ENCODE measurements around the gene MFSD2B. TPM values are rescaled to one million over a fixed set of nuclear protein-coding genes. Genes with fewer than 3 reads are reported as not detected.

MFSD2B gene
- polyA plus RNA-seq (2013, experiment 1 of 2), result 0.15 TPM
- polyA plus RNA-seq (2013, experiment 2 of 2), result 0.11 TPM

GRCh38 chr2:24009680-24010476, at the start of gene MFSD2B:
MFSD2B (plus strand) TSS chr2:24010085; CDS start chr2:24010097, 12 bp downstream.
- H3K4me1 ChIP-seq (ENCODE audit: control insufficient read depth, insufficient read depth, low read depth, low read length), result peaks cover 15% of the 10 kb centered on the region
- DNase-seq, result no peak
- no peak within 1 kb of the TSS for H2BK12ac ChIP-seq (ENCODE audit: low read length in 2 of 2)
- H3K18ac ChIP-seq (ENCODE audit: low read depth in 1 of 2, low read length in 2 of 2), result peak within 1 kb of the TSS; percentile 10 to 56
- H3K9me3 ChIP-seq (ENCODE audit: control insufficient read depth, low read length), result no peaks in the 10 kb centered on the region
- peak within 1 kb of the TSS; percentile 54 to 70 for H3K4me3 ChIP-seq (ENCODE audit: insufficient read depth in 1 of 2, low read depth in 1 of 2, low read length in 2 of 2)
- peak within 1 kb of the TSS in 1 of 2 experiments; percentile 36 for H3K14ac ChIP-seq (ENCODE audit: low read length in 2 of 2)
- H3K4ac ChIP-seq (ENCODE audit: low read depth in 1 of 2, low read length in 2 of 2), result peak within 1 kb of the TSS in 1 of 2 experiments; percentile 20
- peak within 1 kb of the TSS; percentile 94 for H3K4me2 ChIP-seq (ENCODE audit: low read length, poor library complexity, severe bottlenecking)
- no peak within 1 kb of the TSS for H2AK5ac ChIP-seq (ENCODE audit: low read length, severe bottlenecking)
- H3K9ac ChIP-seq (ENCODE audit: low read length), result peak within 1 kb of the TSS; percentile 43
- H2BK120ac ChIP-seq (ENCODE audit: low read depth, low read length), result peak within 1 kb of the TSS; percentile 30
- peaks cover 0 to 31% of the 10 kb centered on the region in 2 experiments for H3K27me3 ChIP-seq (ENCODE audit: control insufficient read depth in 1 of 2, insufficient read depth in 1 of 2, low read length in 2 of 2)
- H4K8ac ChIP-seq (ENCODE audit: low read length), result peak within 1 kb of the TSS; percentile 78
- peak within 1 kb of the TSS in 1 of 2 experiments; percentile 90 for H3K23ac ChIP-seq (ENCODE audit: low read length in 2 of 2)
- H2BK15ac ChIP-seq (ENCODE audit: low read depth, poor library complexity, severe bottlenecking), result no peak within 1 kb of the TSS
- WGBS, result 12% methylated on average over 72 of the region's 75 CpGs
- H2AFZ ChIP-seq (ENCODE audit: low read depth, low read length), result peak within 1 kb of the TSS; percentile 1
- no peak within 1 kb of the TSS for H3K27ac ChIP-seq (ENCODE audit: low read length, poor library complexity, severe bottlenecking)
- no peaks in the 10 kb centered on the region for H3K79me1 ChIP-seq (replicated peaks; ENCODE audit: low read length, poor library complexity, severe bottlenecking)
- no peak within 1 kb of the TSS for H2BK5ac ChIP-seq (ENCODE audit: low read depth, low read length, poor library complexity, severe bottlenecking)
- H3K36me3 ChIP-seq (ENCODE audit: control insufficient read depth in 1 of 2, insufficient read depth in 2 of 2, low read depth in 1 of 2, low read length in 2 of 2), result no peaks in the 10 kb centered on the region
- peak within 1 kb of the TSS; percentile 7 for H4K91ac ChIP-seq (ENCODE audit: low read length)

- no peak overlapping the region for H2BK120ac ChIP-seq (ENCODE audit: low read depth, low read length)
- WGBS, result 96% methylated on average over 4 of the region's 4 CpGs
- no peaks in the 10 kb centered on the region for H3K9me3 ChIP-seq (ENCODE audit: control insufficient read depth, low read length)
- no peak overlapping the region for H3K23ac ChIP-seq (ENCODE audit: low read length in 2 of 2)
- no peak for DNase-seq
- H3K79me1 ChIP-seq (replicated peaks; ENCODE audit: low read length, poor library complexity, severe bottlenecking), result peaks cover 18% of the 10 kb centered on the region
- H2BK15ac ChIP-seq (ENCODE audit: low read depth, poor library complexity, severe bottlenecking), result no peak overlapping the region
- no peak overlapping the region for H2AK5ac ChIP-seq (ENCODE audit: low read length, severe bottlenecking)
- H3K4me1 ChIP-seq (ENCODE audit: control insufficient read depth, insufficient read depth, low read depth, low read length), result no peaks in the 10 kb centered on the region
- H3K27ac ChIP-seq (ENCODE audit: low read length, poor library complexity, severe bottlenecking), result no peak overlapping the region
- H3K14ac ChIP-seq (ENCODE audit: low read length in 2 of 2), result no peak overlapping the region
- no peak overlapping the region for H2BK12ac ChIP-seq (ENCODE audit: low read length in 2 of 2)
- H3K18ac ChIP-seq (ENCODE audit: low read depth in 1 of 2, low read length in 2 of 2), result no peak overlapping the region
- no peaks in the 10 kb centered on the region for H3K27me3 ChIP-seq (ENCODE audit: control insufficient read depth in 1 of 2, insufficient read depth in 1 of 2, low read length in 2 of 2)
- peaks cover 6 to 28% of the 10 kb centered on the region in 2 experiments for H3K36me3 ChIP-seq (ENCODE audit: control insufficient read depth in 1 of 2, insufficient read depth in 2 of 2, low read depth in 1 of 2, low read length in 2 of 2)
- no peak overlapping the region for H3K4me3 ChIP-seq (ENCODE audit: insufficient read depth in 1 of 2, low read depth in 1 of 2, low read length in 2 of 2)
- no peak overlapping the region for H3K4me2 ChIP-seq (ENCODE audit: low read length, poor library complexity, severe bottlenecking)
- no peak overlapping the region for H3K4ac ChIP-seq (ENCODE audit: low read depth in 1 of 2, low read length in 2 of 2)
- no peak overlapping the region for H3K9ac ChIP-seq (ENCODE audit: low read length)
- no peak overlapping the region for H2BK5ac ChIP-seq (ENCODE audit: low read depth, low read length, poor library complexity, severe bottlenecking)
- no peak overlapping the region for H2AFZ ChIP-seq (ENCODE audit: low read depth, low read length)
- no peak overlapping the region for H4K91ac ChIP-seq (ENCODE audit: low read length)
- H4K8ac ChIP-seq (ENCODE audit: low read length), result no peak overlapping the region
Observed at GRCh38 chr2:23967846-23968245, 42.0 kb upstream of the MFSD2B start.

GRCh38 chr2:23976883-23977282, 33.0 kb upstream of the MFSD2B start:
- H3K4me1 ChIP-seq (ENCODE audit: control insufficient read depth, insufficient read depth, low read depth, low read length), result no peaks in the 10 kb centered on the region
- no peak overlapping the region for H3K14ac ChIP-seq (ENCODE audit: low read length in 2 of 2)
- H2BK15ac ChIP-seq (ENCODE audit: low read depth, poor library complexity, severe bottlenecking), result no peak overlapping the region
- no peak overlapping the region for H2AK5ac ChIP-seq (ENCODE audit: low read length, severe bottlenecking)
- 100% methylated on average over 8 of the region's 8 CpGs for WGBS
- H3K23ac ChIP-seq (ENCODE audit: low read length in 2 of 2), result no peak overlapping the region
- no peak overlapping the region for H3K18ac ChIP-seq (ENCODE audit: low read depth in 1 of 2, low read length in 2 of 2)
- H2BK120ac ChIP-seq (ENCODE audit: low read depth, low read length), result no peak overlapping the region
- peaks cover 1% of the 10 kb centered on the region for H3K79me1 ChIP-seq (replicated peaks; ENCODE audit: low read length, poor library complexity, severe bottlenecking)
- no peak overlapping the region for H3K9ac ChIP-seq (ENCODE audit: low read length)
- H3K4ac ChIP-seq (ENCODE audit: low read depth in 1 of 2, low read length in 2 of 2), result no peak overlapping the region
- H3K27ac ChIP-seq (ENCODE audit: low read length, poor library complexity, severe bottlenecking), result no peak overlapping the region
- no peaks in the 10 kb centered on the region for H3K27me3 ChIP-seq (ENCODE audit: control insufficient read depth in 1 of 2, insufficient read depth in 1 of 2, low read length in 2 of 2)
- no peak overlapping the region for H2BK5ac ChIP-seq (ENCODE audit: low read depth, low read length, poor library complexity, severe bottlenecking)
- H4K91ac ChIP-seq (ENCODE audit: low read length), result no peak overlapping the region
- no peaks in the 10 kb centered on the region for H3K9me3 ChIP-seq (ENCODE audit: control insufficient read depth, low read length)
- peaks cover 12 to 31% of the 10 kb centered on the region in 2 experiments for H3K36me3 ChIP-seq (ENCODE audit: control insufficient read depth in 1 of 2, insufficient read depth in 2 of 2, low read depth in 1 of 2, low read length in 2 of 2)
- no peak overlapping the region for H3K4me3 ChIP-seq (ENCODE audit: insufficient read depth in 1 of 2, low read depth in 1 of 2, low read length in 2 of 2)
- H2AFZ ChIP-seq (ENCODE audit: low read depth, low read length), result no peak overlapping the region
- H4K8ac ChIP-seq (ENCODE audit: low read length), result no peak overlapping the region
- no peak overlapping the region for H2BK12ac ChIP-seq (ENCODE audit: low read length in 2 of 2)
- no peak for DNase-seq
- no peak overlapping the region for H3K4me2 ChIP-seq (ENCODE audit: low read length, poor library complexity, severe bottlenecking)

GRCh38 chr2:23988371-23988770, 21.5 kb upstream of the MFSD2B start:
- Histone ChIP-seq H4K8ac (ENCODE audit: low read length) (no peak overlapping the region), H3K4ac (ENCODE audit: low read depth in 1 of 2, low read length in 2 of 2) (no peak overlapping the region), H3K4me1 (ENCODE audit: control insufficient read depth, insufficient read depth, low read depth, low read length) (no peaks in the 10 kb centered on the region), H2BK12ac (ENCODE audit: low read length in 2 of 2) (no peak overlapping the region), H2BK120ac (ENCODE audit: low read depth, low read length) (no peak overlapping the region), H3K79me1 (replicated peaks; ENCODE audit: low read length, poor library complexity, severe bottlenecking) (no peaks in the 10 kb centered on the region), H2AFZ (ENCODE audit: low read depth, low read length) (no peak overlapping the region), H2BK15ac (ENCODE audit: low read depth, poor library complexity, severe bottlenecking) (no peak overlapping the region), H3K18ac (ENCODE audit: low read depth in 1 of 2, low read length in 2 of 2) (no peak overlapping the region), H3K23ac (ENCODE audit: low read length in 2 of 2) (no peak overlapping the region), H2BK5ac (ENCODE audit: low read depth, low read length, poor library complexity, severe bottlenecking) (no peak overlapping the region), H3K27me3 (ENCODE audit: control insufficient read depth in 1 of 2, insufficient read depth in 1 of 2, low read length in 2 of 2) (no peaks in the 10 kb centered on the region), H3K4me2 (ENCODE audit: low read length, poor library complexity, severe bottlenecking) (no peak overlapping the region), H3K27ac (ENCODE audit: low read length, poor library complexity, severe bottlenecking) (no peak overlapping the region), H3K9ac (ENCODE audit: low read length) (no peak overlapping the region), H3K4me3 (ENCODE audit: insufficient read depth in 1 of 2, low read depth in 1 of 2, low read length in 2 of 2) (no peak overlapping the region), H3K36me3 (ENCODE audit: control insufficient read depth in 1 of 2, insufficient read depth in 2 of 2, low read depth in 1 of 2, low read length in 2 of 2) (peaks cover 15 to 26% of the 10 kb centered on the region in 2 experiments), H2AK5ac (ENCODE audit: low read length, severe bottlenecking) (no peak overlapping the region), H4K91ac (ENCODE audit: low read length) (no peak overlapping the region), H3K14ac (ENCODE audit: low read length in 2 of 2) (no peak overlapping the region), H3K9me3 (ENCODE audit: control insufficient read depth, low read length) (no peaks in the 10 kb centered on the region)
- WGBS, result no CpG with 5 or more reads among the region's 2 CpGs
- no peak for DNase-seq

Data from mesenchymal stem cell (in vitro differentiated cells and primary cell).